GM12875 (cell line): ENCODE results near the gene MAU2.

Source experiments
- H3K4me3 ChIP-seq: one replicate; pipeline ENCODE4 v1.5.1; 2011; ENCODE audit warnings: low read depth, low read length, control low read depth
- CTCF ChIP-seq: IDR thresholded peaks from 2 replicates; pipeline ENCODE4 v1.5.1; 2011; ENCODE audit warnings: low read depth, mild to moderate bottlenecking, control low read depth, inconsistent platforms, low read length, moderate library complexity, borderline replicate concordance; ENCODE audit not compliant: insufficient read depth

The MAU2 gene

GRCh38 chr19:19338082-19338481, 17.5 kb downstream of the MAU2 start:
- no peak overlapping the region for H3K4me3 ChIP-seq
- TF ChIP-seq CTCF = no peak

GRCh38 chr19:19341026-19341425, 20.4 kb downstream of the MAU2 start:
- no peak overlapping the region for H3K4me3 ChIP-seq
- no peak for TF ChIP-seq CTCF

GRCh38 chr19:19342086-19343015, 21.7 kb downstream of the MAU2 start:
- no peak overlapping the region for H3K4me3 ChIP-seq
- TF ChIP-seq CTCF = peak; percentile 83

- no peak for TF ChIP-seq CTCF
These were observed 22.4 kb downstream of the MAU2 start for GRCh38 chr19:19343016-19343362.

GRCh38 chr19:19343762-19344161, 23.1 kb downstream of the MAU2 start:
- H3K4me3 ChIP-seq = no peak overlapping the region
- TF ChIP-seq CTCF = no peak

More at GRCh38 chr19:19343016-19343362, 22.4 kb downstream of the MAU2 start:
- no peak overlapping the region for H3K4me3 ChIP-seq

GRCh38 chr19:19345232-19345631, 24.6 kb downstream of the MAU2 start:
- TF ChIP-seq CTCF = no peak
- no peak overlapping the region for H3K4me3 ChIP-seq

- no peak overlapping the region for H3K4me3 ChIP-seq
- TF ChIP-seq CTCF = no peak
These were observed 25.3 kb downstream of the MAU2 start for GRCh38 chr19:19345970-19346369.
